ENCODE data around the gene SLCO1A2.
A peak's percentile ranks its signal among the peaks of the same experiment; 100 is the strongest.

SLCO1A2 gene

DNA sequence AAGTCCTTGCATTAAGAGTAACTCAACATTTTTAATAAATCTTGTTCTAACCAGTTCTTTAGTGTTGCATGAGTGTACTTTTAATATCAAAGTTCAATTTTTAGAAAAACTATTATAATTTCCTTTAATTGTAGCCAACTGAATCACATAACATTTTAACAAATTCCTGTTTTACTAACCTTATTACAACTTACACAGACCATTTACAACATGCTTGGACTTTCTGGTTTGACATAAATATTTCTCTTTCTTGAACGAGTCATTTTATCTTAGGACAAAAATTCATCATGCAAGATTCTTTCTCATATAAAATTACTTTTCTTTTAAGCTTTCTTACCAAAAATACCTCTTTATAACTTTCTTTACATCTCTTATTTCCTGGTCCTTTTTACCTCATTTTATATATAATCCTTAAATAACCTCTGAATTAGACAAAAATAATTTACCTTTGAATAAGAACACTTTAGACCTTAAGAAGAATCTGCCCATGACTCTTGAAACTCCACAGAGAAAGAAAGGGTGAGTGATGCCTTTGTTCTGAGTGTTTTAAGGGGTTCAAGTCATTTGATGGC is 3.9 kb downstream of the SLCO1A2 start:
- Histone ChIP-seq H3K18ac (ENCODE audit: low read length) (no peak overlapping the region), H3K4me3 (ENCODE audit: low read length in 2 of 2) (no peak overlapping the region), H2BK120ac (ENCODE audit: low read depth, low read length) (no peak overlapping the region), H3K23ac (ENCODE audit: low read depth, low read length, poor library complexity) (no peak overlapping the region), H4K91ac (ENCODE audit: low read depth, low read length, poor library complexity) (no peak overlapping the region), H3K4ac (ENCODE audit: low read length) (no peak overlapping the region), H2BK15ac (ENCODE audit: low read length) (no peak overlapping the region), H3K27ac (replicated peaks; ENCODE audit: low read length) (no peak overlapping the region), H3K27me3 (ENCODE audit: control insufficient read depth in 3 of 3, insufficient read depth in 3 of 3, low read depth in 1 of 3, low read length in 3 of 3) (peaks cover 0 to 2% (median 0%) of the 10 kb centered on the region in 3 experiments), H2AFZ (ENCODE audit: low read length) (no peak overlapping the region), H3K36me3 (replicated peaks in 1 of 2; ENCODE audit: control insufficient read depth in 2 of 2, insufficient read depth in 2 of 2, low read length in 2 of 2) (no peaks in the 10 kb centered on the region), H3K14ac (ENCODE audit: low read length) (no peak overlapping the region), H3K4me1 (ENCODE audit: control insufficient read depth in 2 of 2, insufficient read depth in 1 of 2, low read depth in 1 of 2, low read length in 2 of 2) (no peaks in the 10 kb centered on the region), H2BK12ac (ENCODE audit: low read length) (no peak overlapping the region), H3K4me2 (ENCODE audit: insufficient read depth, low read length, poor library complexity, severe bottlenecking) (no peak overlapping the region), H3K9ac (ENCODE audit: low read depth, low read length, poor library complexity) (no peak overlapping the region), H3K9me3 (replicated peaks in 1 of 2; ENCODE audit: control insufficient read depth in 2 of 2, insufficient read depth in 1 of 2, low read depth in 1 of 2, low read length in 2 of 2) (peaks cover 4 to 10% of the 10 kb centered on the region in 2 donors), H3K79me1 (ENCODE audit: low read depth, low read length) (no peaks in the 10 kb centered on the region), H2AK5ac (ENCODE audit: low read depth, low read length) (no peak overlapping the region), H2BK5ac (ENCODE audit: low read length) (no peak overlapping the region), H4K8ac (ENCODE audit: low read depth, low read length) (no peak overlapping the region)
- no CpG with 5 or more reads among the region's 1 CpG for WGBS, 2 donors (ENCODE audit: extremely low coverage in 2 of 2, insufficient read length in 2 of 2, insufficient replicate concordance in 1 of 2)
- peak; percentile 40 for DNase-seq (ENCODE audit: low spot score)

DNA sequence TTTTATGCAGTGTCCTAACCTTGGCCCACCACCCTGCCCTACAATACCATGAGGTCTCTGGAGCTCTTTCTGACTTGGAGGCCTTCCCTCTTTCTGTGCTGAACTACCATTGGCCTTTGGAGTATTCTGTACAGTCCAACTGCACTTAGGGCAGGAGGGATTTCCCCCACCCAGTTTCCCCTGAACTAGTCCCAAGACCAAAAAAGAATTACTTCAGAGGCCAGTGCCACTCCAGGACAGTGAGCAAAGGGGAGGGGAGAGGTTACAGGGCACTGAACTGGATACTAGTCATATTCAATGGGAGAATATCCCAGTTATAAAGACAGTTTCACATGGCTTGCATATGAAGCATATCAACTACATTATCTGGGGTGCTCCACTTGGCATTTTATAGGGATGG is 6.1 kb downstream of the SLCO1A2 start:
- Histone ChIP-seq H3K4me3 (ENCODE audit: low read length in 2 of 2) (no peak overlapping the region), H3K14ac (ENCODE audit: low read length) (no peak overlapping the region), H2BK12ac (ENCODE audit: low read length) (no peak overlapping the region), H2BK120ac (ENCODE audit: low read depth, low read length) (no peak overlapping the region), H3K27me3 (ENCODE audit: control insufficient read depth in 3 of 3, insufficient read depth in 3 of 3, low read depth in 1 of 3, low read length in 3 of 3) (no peaks in the 10 kb centered on the region), H4K91ac (ENCODE audit: low read depth, low read length, poor library complexity) (no peak overlapping the region), H3K9me3 (replicated peaks in 1 of 2; ENCODE audit: control insufficient read depth in 2 of 2, insufficient read depth in 1 of 2, low read depth in 1 of 2, low read length in 2 of 2) (peaks cover 4 to 10% of the 10 kb centered on the region in 2 donors), H3K18ac (ENCODE audit: low read length) (no peak overlapping the region), H3K9ac (ENCODE audit: low read depth, low read length, poor library complexity) (no peak overlapping the region), H4K8ac (ENCODE audit: low read depth, low read length) (no peak overlapping the region), H2AK5ac (ENCODE audit: low read depth, low read length) (no peak overlapping the region), H3K79me1 (ENCODE audit: low read depth, low read length) (no peaks in the 10 kb centered on the region), H3K4me2 (ENCODE audit: insufficient read depth, low read length, poor library complexity, severe bottlenecking) (no peak overlapping the region), H3K36me3 (replicated peaks in 1 of 2; ENCODE audit: control insufficient read depth in 2 of 2, insufficient read depth in 2 of 2, low read length in 2 of 2) (no peaks in the 10 kb centered on the region), H2BK5ac (ENCODE audit: low read length) (no peak overlapping the region), H2AFZ (ENCODE audit: low read length) (no peak overlapping the region), H3K4me1 (ENCODE audit: control insufficient read depth in 2 of 2, insufficient read depth in 1 of 2, low read depth in 1 of 2, low read length in 2 of 2) (peaks cover 0 to 3% of the 10 kb centered on the region in 2 donors), H2BK15ac (ENCODE audit: low read length) (no peak overlapping the region), H3K4ac (ENCODE audit: low read length) (no peak overlapping the region), H3K27ac (replicated peaks; ENCODE audit: low read length) (no peak overlapping the region), H3K23ac (ENCODE audit: low read depth, low read length, poor library complexity) (no peak overlapping the region)
- no peak for DNase-seq (ENCODE audit: low spot score)

DNA sequence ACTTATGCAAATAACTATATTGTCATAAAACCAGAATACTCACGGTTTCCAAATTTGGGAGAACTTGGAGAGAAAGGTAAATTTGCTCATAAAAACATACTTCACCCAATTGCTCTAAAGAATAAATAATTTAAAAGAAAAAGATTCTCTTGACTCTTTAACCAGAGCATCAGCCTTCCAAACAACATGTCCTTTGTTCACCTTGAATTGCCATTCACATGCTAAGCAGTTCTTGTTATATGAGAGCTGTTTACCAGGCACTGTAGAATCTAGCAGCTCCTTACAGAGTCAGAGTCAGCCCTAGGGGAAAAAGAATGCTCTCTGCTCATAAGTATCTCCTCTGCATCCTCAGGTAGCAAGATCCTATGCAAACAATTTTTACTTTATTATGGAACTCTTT is 10.2 kb downstream of the SLCO1A2 start:
- Histone ChIP-seq H3K9ac (ENCODE audit: low read depth, low read length, poor library complexity) (no peak overlapping the region), H3K4me3 (ENCODE audit: low read length in 2 of 2) (no peak overlapping the region), H3K4me2 (ENCODE audit: insufficient read depth, low read length, poor library complexity, severe bottlenecking) (no peak overlapping the region), H3K9me3 (replicated peaks in 1 of 2; ENCODE audit: control insufficient read depth in 2 of 2, insufficient read depth in 1 of 2, low read depth in 1 of 2, low read length in 2 of 2) (peaks cover 0 to 3% of the 10 kb centered on the region in 2 donors), H3K4ac (ENCODE audit: low read length) (no peak overlapping the region), H3K79me1 (ENCODE audit: low read depth, low read length) (no peaks in the 10 kb centered on the region), H3K4me1 (ENCODE audit: control insufficient read depth in 2 of 2, insufficient read depth in 1 of 2, low read depth in 1 of 2, low read length in 2 of 2) (peaks cover 0 to 3% of the 10 kb centered on the region in 2 donors), H3K27me3 (ENCODE audit: control insufficient read depth in 3 of 3, insufficient read depth in 3 of 3, low read depth in 1 of 3, low read length in 3 of 3) (no peaks in the 10 kb centered on the region), H2BK12ac (ENCODE audit: low read length) (no peak overlapping the region), H3K36me3 (replicated peaks in 1 of 2; ENCODE audit: control insufficient read depth in 2 of 2, insufficient read depth in 2 of 2, low read length in 2 of 2) (no peaks in the 10 kb centered on the region), H4K8ac (ENCODE audit: low read depth, low read length) (no peak overlapping the region), H2BK5ac (ENCODE audit: low read length) (no peak overlapping the region), H2BK120ac (ENCODE audit: low read depth, low read length) (no peak overlapping the region), H2BK15ac (ENCODE audit: low read length) (no peak overlapping the region), H3K23ac (ENCODE audit: low read depth, low read length, poor library complexity) (no peak overlapping the region), H3K27ac (replicated peaks; ENCODE audit: low read length) (no peak overlapping the region), H2AFZ (ENCODE audit: low read length) (no peak overlapping the region), H4K91ac (ENCODE audit: low read depth, low read length, poor library complexity) (no peak overlapping the region), H3K18ac (ENCODE audit: low read length) (no peak overlapping the region), H3K14ac (ENCODE audit: low read length) (no peak overlapping the region), H2AK5ac (ENCODE audit: low read depth, low read length) (no peak overlapping the region)
- peak; percentile 6 for DNase-seq (ENCODE audit: low spot score)
- no CpG with 5 or more reads among the region's 1 CpG for WGBS, 2 donors (ENCODE audit: extremely low coverage in 2 of 2, insufficient read length in 2 of 2, insufficient replicate concordance in 1 of 2)

DNA sequence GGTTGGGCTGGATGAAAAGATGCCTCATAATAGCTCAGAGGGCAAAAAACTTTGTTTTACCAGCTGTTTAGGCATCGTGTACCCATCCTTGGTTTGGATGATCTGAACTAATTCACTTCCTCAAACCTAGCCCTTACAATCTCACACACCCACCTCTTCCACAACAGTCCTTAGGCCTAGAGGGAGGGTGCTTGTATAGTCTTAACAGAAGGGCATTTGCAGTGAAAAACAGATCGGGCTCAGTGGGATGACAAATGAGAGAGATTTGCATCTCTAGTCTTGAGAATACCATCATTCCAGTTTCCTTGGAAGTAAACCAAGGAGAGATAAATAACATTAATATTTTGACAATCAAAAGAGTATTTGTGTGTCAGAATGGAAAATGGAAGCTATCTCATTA is 11.0 kb downstream of the SLCO1A2 start:
- Histone ChIP-seq H2AFZ (ENCODE audit: low read length) (no peak overlapping the region), H2BK5ac (ENCODE audit: low read length) (no peak overlapping the region), H4K8ac (ENCODE audit: low read depth, low read length) (no peak overlapping the region), H3K4me3 (ENCODE audit: low read length in 2 of 2) (no peak overlapping the region), H4K91ac (ENCODE audit: low read depth, low read length, poor library complexity) (no peak overlapping the region), H2BK12ac (ENCODE audit: low read length) (no peak overlapping the region), H3K4ac (ENCODE audit: low read length) (no peak overlapping the region), H3K27ac (replicated peaks; ENCODE audit: low read length) (no peak overlapping the region), H3K4me2 (ENCODE audit: insufficient read depth, low read length, poor library complexity, severe bottlenecking) (no peak overlapping the region), H3K14ac (ENCODE audit: low read length) (no peak overlapping the region), H3K79me1 (ENCODE audit: low read depth, low read length) (no peaks in the 10 kb centered on the region), H3K36me3 (replicated peaks in 1 of 2; ENCODE audit: control insufficient read depth in 2 of 2, insufficient read depth in 2 of 2, low read length in 2 of 2) (no peaks in the 10 kb centered on the region), H2BK15ac (ENCODE audit: low read length) (no peak overlapping the region), H3K9ac (ENCODE audit: low read depth, low read length, poor library complexity) (no peak overlapping the region), H3K9me3 (replicated peaks in 1 of 2; ENCODE audit: control insufficient read depth in 2 of 2, insufficient read depth in 1 of 2, low read depth in 1 of 2, low read length in 2 of 2) (peaks cover 0 to 3% of the 10 kb centered on the region in 2 donors), H2AK5ac (ENCODE audit: low read depth, low read length) (no peak overlapping the region), H3K4me1 (ENCODE audit: control insufficient read depth in 2 of 2, insufficient read depth in 1 of 2, low read depth in 1 of 2, low read length in 2 of 2) (peaks cover 0 to 3% of the 10 kb centered on the region in 2 donors), H3K27me3 (ENCODE audit: control insufficient read depth in 3 of 3, insufficient read depth in 3 of 3, low read depth in 1 of 3, low read length in 3 of 3) (no peaks in the 10 kb centered on the region), H3K18ac (ENCODE audit: low read length) (no peak overlapping the region), H2BK120ac (ENCODE audit: low read depth, low read length) (no peak overlapping the region), H3K23ac (ENCODE audit: low read depth, low read length, poor library complexity) (no peak overlapping the region)
- WGBS, 2 donors (ENCODE audit: extremely low coverage in 2 of 2, insufficient read length in 2 of 2, insufficient replicate concordance in 1 of 2) = no CpG with 5 or more reads among the region's 2 CpGs
- DNase-seq (ENCODE audit: low spot score) = no peak
